ENCODE measurements around the gene BRD1.

BRD1 gene

GRCh38 chr22:49865156-49865555, 37.5 kb upstream of the BRD1 start:
- H3K27me3 ChIP-seq (ENCODE audit: control insufficient read depth, low read length): no peaks in the 10 kb centered on the region
- H3K79me2 ChIP-seq (ENCODE audit: control insufficient read depth, low read length): peaks cover 100% of the 10 kb centered on the region
- no peaks in the 10 kb centered on the region for H3K4me1 ChIP-seq (ENCODE audit: control insufficient read depth, low read length)
- no peak overlapping the region for H3K27ac ChIP-seq (ENCODE audit: low read depth, low read length)
- H3F3A ChIP-seq (ENCODE audit: control insufficient read depth, insufficient read depth): 0 out of 2 replicates have a peak, but pooled peaks cover 4% of the 10 kb centered on the region
- H3K4me2 ChIP-seq (ENCODE audit: low read length): no peak overlapping the region
- no peak overlapping the region for H3K4me3 ChIP-seq (ENCODE audit: low read length)
- no peaks in the 10 kb centered on the region for H3K9me2 ChIP-seq (replicated peaks; ENCODE audit: control insufficient read depth, low read length)
- no peaks in the 10 kb centered on the region for H3K9me3 ChIP-seq (ENCODE audit: control insufficient read depth, insufficient read depth, low read length)
- no peak for TF ChIP-seq CTCF (IDR thresholded peaks at IDR 0.05; ENCODE audit: low read depth, low read length, poor library complexity, severe bottlenecking)
- no peak for TF ChIP-seq EZH2phosphoT487 (IDR thresholded peaks at IDR 0.05; ENCODE audit: borderline replicate concordance, low read length)
- H4K20me1 ChIP-seq (ENCODE audit: control insufficient read depth, insufficient read depth, low read depth, low read length): peaks cover 7% of the 10 kb centered on the region; the same call in 1 of the 2 replicates
- H3K36me3 ChIP-seq (ENCODE audit: control insufficient read depth, low read length): peaks cover 34% of the 10 kb centered on the region

GRCh38 chr22:49863931-49864330, 36.3 kb upstream of the BRD1 start:
- TF ChIP-seq EZH2phosphoT487 (IDR thresholded peaks at IDR 0.05; ENCODE audit: borderline replicate concordance, low read length): no peak
- no peak for TF ChIP-seq CTCF (IDR thresholded peaks at IDR 0.05; ENCODE audit: low read depth, low read length, poor library complexity, severe bottlenecking)
- H3K27ac ChIP-seq (ENCODE audit: low read depth, low read length): no peak overlapping the region
- H3K79me2 ChIP-seq (ENCODE audit: control insufficient read depth, low read length): peaks cover 100% of the 10 kb centered on the region
- no peaks in the 10 kb centered on the region for H3K9me3 ChIP-seq (ENCODE audit: control insufficient read depth, insufficient read depth, low read length)
- peaks cover 4% of the 10 kb centered on the region; the same call in 1 of the 2 replicates for H4K20me1 ChIP-seq (ENCODE audit: control insufficient read depth, insufficient read depth, low read depth, low read length)
- no peaks in the 10 kb centered on the region for H3K27me3 ChIP-seq (ENCODE audit: control insufficient read depth, low read length)
- 0 out of 2 replicates have a peak, but pooled peaks cover 4% of the 10 kb centered on the region for H3F3A ChIP-seq (ENCODE audit: control insufficient read depth, insufficient read depth)
- H3K4me3 ChIP-seq (ENCODE audit: low read length): no peak overlapping the region
- peaks cover 26% of the 10 kb centered on the region for H3K36me3 ChIP-seq (ENCODE audit: control insufficient read depth, low read length)
- no peaks in the 10 kb centered on the region; the same call in 1 of the 2 replicates for H3K4me1 ChIP-seq (ENCODE audit: control insufficient read depth, low read length)
- no peaks in the 10 kb centered on the region for H3K9me2 ChIP-seq (replicated peaks; ENCODE audit: control insufficient read depth, low read length)
- H3K4me2 ChIP-seq (ENCODE audit: low read length): no peak overlapping the region

GRCh38 chr22:49862496-49862776, 34.8 kb upstream of the BRD1 start:
- H3K9me3 ChIP-seq (ENCODE audit: control insufficient read depth, insufficient read depth, low read length): no peaks in the 10 kb centered on the region
- H3K4me2 ChIP-seq (ENCODE audit: low read length): no peak overlapping the region
- H3K4me1 ChIP-seq (ENCODE audit: control insufficient read depth, low read length): no peaks in the 10 kb centered on the region; the same call in 1 of the 2 replicates
- H3F3A ChIP-seq (ENCODE audit: control insufficient read depth, insufficient read depth): 0 out of 2 replicates have a peak, but pooled peaks cover 4% of the 10 kb centered on the region
- H3K27me3 ChIP-seq (ENCODE audit: control insufficient read depth, low read length): no peaks in the 10 kb centered on the region
- H3K4me3 ChIP-seq (ENCODE audit: low read length): no peak overlapping the region
- H4K20me1 ChIP-seq (ENCODE audit: control insufficient read depth, insufficient read depth, low read depth, low read length): peaks cover 10% of the 10 kb centered on the region; the same call in 1 of the 2 replicates
- H3K79me2 ChIP-seq (ENCODE audit: control insufficient read depth, low read length): peaks cover 100% of the 10 kb centered on the region
- no peaks in the 10 kb centered on the region for H3K9me2 ChIP-seq (replicated peaks; ENCODE audit: control insufficient read depth, low read length)
- H3K27ac ChIP-seq (ENCODE audit: low read depth, low read length): no peak overlapping the region
- TF ChIP-seq CTCF (IDR thresholded peaks at IDR 0.05; ENCODE audit: low read depth, low read length, poor library complexity, severe bottlenecking) (no peak), EZH2phosphoT487 (IDR thresholded peaks at IDR 0.05; ENCODE audit: borderline replicate concordance, low read length) (no peak)
- H3K36me3 ChIP-seq (ENCODE audit: control insufficient read depth, low read length): peaks cover 25% of the 10 kb centered on the region

Measured in DOHH2 (cell line).